HG02981 (cell line): ENCODE data around the gene SNAI3.

Experiments
- ATAC-seq: cut with Tn5 transposase; IDR thresholded peaks from one replicate; pipeline ENCODE4 v1.9.1; 2021; ENCODE audit warnings: mild to moderate bottlenecking, moderate library complexity; ENCODE audit not compliant: unreplicated experiment

The SNAI3 gene

DNA sequence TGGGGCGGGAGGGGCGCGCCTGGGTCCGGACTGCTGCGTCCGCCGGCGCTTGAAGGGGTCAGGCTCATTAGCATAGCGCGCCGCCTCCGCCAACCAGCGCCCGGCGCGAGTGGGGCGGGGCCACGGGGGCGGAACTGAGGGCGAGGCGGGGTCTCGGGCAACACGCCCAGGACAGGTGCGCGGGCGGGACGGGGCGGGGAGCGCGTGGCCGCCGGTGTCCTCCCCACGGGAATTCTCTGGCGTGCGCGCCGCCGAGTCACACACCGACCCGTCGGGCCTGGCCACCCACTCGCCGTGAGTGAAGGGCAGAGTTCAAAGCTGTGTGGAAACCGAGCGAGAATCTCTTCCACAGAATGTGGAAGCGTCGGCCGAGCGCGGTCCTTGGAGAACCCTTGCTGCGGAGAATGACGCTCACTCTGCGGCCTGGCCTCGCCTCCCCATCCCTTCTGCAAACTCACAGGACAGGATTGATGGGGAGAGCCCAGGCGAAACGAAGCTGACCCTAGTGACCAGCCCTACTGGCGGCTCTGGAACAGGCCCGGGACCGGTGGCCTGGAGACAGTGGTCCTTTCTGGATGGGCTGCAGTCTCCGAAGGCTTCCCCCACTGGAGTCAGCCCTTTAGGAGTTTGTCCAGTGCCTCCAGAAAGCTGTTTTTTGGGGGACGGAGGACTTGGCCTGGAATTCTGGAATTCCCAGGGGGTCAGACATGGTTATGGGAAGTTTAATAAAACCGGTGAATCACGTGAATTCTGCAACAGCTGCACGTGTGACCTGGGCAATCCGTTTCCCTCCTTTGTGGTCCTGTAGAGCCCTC is at the start of gene SNAI3:
Gene SNAI3 (minus strand): TSS at position 69 of the 815 bp plus-strand sequence. CDS start 101 bp downstream, outside the sequence.
- ATAC-seq, result peak; percentile 66

DNA sequence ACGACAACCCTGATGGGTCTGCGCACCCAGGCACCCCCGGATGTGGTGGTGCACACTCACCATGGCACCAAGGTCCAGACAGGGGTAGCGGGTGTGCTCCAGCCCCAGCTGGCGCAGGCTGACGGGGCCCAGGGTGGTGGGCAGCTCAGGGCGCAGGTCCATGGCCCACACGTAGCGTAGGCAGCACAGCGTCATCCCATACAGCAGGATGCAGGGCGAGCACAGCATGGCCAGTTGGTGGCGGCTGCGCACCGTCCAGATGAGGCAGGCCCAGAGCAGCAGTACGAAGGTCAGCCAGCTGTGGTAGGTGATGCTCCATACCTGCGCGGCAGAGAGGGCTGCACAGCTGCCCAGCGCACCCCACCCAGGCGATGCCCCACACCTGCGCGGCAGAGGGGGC is 49.8 kb upstream of the SNAI3 start:
- ATAC-seq, result no peak

DNA sequence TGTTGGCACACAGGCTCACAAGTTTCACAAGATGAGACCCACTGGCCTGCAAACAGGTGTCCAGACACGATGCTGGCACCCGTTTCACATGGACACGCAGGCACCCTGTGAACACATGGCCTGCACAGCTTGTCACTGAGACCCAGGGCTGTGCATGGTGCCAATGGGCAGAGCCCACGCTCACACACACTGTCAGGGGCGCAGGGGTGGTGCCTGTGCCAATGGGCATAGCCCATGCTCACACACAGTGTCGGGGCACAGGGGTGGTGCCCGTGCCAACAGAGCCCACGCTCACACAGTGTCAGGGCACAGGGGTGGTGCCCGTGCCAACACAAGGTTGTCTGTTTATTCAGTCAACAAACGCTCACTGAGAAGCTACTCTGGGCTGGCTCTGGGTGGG is 49.3 kb upstream of the SNAI3 start:
- no peak for ATAC-seq

DNA sequence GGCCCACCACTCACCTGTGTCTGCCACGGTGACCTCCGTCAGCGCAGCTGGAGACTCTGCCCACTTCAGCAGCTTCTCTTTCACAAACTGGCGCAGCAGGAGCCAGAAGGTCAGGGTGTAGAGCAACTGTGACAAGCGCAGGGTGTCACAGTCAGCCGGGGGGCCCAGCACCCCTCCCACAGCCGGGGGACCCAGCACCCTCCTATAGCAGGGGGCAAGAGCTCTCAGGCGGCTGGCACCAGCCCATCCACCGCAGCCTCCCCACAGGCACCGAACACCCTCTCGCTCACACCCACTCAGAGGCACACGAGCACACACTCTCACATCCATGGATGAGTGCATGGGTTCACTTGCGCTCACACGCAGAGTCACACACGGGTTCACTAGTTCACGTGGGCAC is 48.8 kb upstream of the SNAI3 start:
- ATAC-seq, result no peak

DNA sequence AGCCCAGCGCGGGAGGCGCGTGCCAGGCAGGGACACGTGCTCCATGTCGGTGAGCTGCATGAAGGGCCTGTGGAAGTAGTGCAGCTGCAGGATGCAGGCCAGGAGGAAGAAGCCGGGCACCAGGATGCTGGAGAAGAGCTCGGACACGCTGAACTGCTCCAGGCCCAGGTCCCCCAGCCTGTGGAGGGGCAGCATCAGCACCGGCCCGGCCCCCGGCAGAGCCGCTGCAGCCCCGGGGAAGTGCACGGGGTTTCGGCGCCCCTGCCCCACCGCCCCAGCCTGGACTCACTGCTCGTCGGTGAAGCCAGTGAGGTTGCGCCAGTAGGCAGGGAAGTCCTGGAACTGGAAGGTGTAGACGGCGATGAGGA is 48.0 kb upstream of the SNAI3 start:
- no peak for ATAC-seq

DNA sequence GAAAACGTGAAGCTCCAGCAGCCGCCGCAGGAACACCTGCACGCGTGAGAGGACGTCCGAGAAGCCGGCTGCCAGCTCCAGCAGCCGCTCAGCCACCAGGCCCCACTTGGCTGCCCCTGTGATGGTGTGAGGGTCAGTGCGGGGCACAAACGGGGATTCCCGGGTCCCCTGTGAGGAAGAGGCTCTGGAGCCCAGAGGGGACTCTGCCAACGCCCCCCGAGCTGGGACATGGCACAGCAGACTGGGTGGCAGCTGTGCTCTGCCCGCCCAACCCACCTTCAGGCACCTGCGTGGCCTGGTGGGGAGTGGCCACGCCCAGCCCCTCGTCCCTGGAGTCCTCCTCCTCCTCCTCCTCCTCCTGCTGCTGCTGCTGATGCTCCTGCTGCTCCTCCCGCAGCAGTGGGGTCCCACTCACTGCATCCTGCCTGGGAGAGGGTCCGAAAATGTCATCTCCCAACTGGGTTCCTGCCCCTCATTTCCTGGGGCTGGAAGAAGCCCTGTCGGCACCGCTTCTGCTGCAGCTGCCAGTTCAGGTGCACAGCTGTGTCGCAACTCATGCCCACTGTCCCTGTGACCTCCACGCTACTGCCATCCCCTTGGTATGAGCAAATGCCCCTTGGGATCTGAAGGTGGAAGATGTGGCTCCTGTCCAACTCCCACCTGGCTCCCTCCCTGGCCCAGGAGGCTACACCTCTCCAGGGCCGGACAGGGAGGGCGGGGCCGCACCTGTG is 47.5 kb upstream of the SNAI3 start:
- ATAC-seq, result no peak

DNA sequence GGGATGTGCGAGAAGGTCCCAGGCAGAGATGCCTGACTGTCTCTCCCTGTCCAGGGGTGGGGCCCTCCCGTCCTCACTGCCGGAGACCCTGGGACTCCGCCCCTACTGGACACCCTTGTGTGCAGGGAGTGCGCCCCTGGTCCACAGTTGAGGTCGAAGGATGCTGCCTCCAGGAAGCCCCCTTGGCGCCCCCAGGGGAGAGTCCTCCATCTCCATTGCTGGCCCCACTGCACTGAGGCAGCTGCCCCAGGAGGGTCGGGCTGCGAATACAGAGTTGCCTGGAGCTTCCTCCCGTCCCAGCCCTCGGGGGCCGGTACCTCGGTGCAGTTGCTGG is 46.6 kb upstream of the SNAI3 start:
- ATAC-seq, result no peak

DNA sequence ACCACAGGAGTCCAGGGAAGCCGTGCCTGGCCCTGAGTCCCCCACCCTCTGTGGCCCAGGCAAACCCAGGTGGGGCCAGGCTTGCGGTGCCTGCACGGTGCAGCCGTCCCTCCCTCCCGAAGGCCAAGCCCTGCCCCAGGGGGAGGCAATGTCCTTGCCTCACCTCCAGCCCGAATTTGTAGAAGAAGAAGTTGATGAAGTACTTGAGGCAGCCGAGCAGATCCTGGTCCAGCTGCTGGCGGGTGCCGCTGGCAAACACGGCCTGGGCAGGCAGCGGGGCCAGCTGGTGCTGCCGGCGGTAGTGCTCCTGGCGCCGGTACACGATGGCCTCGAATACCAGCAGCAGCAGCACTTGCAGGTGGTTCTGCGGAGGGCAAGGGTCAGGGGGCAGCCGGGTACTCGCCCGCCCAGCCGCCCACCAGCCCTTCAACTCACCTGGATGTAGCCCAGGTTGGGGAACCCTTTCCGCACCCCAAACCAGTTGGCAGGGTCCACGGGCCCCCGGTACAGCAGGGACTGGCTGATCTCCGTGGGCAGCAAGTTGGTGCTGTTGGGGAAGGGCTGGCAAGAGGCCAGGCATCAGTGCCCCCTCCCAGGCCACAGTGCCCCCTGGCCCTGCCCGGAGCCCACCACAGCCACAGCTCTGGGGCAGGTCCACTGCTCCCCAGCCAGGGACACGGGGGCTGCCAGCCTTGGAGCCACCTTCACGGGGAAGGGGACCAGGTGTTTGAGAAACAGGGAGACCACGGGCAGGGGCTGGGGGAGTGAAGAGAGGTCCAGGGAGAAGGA is 46.1 kb upstream of the SNAI3 start:
- no peak for ATAC-seq

DNA sequence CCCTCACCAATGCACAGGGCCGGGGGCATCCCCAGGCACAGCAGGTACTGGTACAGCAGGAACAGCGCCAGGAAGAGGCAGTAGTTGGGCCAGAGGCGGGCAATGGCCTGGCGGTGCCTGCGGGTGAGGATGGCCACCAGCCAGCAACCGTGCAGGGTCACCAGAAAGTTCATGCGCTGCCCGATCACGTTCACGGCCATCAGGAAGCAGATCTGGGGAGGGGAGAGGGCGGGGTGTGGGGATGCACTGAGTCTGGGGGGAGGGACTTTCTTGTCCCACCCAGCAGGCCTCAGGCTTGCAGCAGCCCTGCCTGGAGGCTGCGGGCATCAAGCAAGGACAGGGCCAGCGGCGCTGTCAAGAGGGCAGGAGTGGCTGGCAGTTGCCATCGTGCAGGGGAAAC is 45.4 kb upstream of the SNAI3 start:
- ATAC-seq, result no peak

DNA sequence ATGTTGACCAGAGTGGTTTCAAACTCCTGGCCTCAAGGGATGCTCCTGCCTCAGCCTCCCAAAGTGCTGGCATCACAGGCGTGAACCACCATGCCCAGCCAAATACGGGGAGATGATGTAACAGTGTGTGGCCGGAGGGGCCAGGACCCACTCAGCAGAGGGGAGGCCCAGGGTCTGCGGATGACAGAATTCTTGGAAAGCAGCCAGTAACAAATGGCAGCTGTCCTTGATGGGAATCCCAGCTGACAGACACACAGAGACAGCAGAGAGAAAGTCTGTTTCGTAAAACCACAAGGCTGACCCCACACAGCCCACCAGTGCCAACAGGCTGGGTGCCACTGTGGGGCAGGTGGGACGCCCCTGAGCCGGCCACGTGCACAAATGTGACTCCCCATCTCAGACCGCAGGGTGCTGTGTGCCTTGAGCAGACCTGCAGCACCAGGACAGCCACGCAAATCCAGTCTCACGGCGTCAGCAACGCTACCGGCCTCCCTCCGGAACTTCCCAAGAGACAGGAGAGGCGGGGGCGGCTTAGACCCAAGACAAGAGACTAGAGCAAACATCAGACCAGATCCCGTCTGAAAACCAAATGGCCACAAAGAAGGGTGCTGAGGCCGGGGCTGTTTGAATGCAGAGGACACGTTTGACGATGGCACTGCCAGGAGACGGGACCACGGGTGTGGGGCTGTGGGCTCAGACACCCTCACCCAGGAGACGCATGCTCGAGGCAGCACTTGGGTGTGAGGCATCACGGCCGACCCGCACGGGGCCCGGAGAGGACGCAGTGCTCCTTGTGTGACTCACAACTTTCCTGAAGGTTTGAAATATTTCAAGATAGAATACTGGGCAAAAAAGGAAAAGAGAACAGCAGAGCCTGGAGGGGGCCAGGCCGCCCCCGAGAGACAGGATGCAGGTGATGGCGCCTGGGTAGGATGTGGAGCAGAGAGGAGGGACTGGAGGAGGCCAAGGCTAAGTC is 44.6 kb upstream of the SNAI3 start:
- no peak for ATAC-seq

DNA sequence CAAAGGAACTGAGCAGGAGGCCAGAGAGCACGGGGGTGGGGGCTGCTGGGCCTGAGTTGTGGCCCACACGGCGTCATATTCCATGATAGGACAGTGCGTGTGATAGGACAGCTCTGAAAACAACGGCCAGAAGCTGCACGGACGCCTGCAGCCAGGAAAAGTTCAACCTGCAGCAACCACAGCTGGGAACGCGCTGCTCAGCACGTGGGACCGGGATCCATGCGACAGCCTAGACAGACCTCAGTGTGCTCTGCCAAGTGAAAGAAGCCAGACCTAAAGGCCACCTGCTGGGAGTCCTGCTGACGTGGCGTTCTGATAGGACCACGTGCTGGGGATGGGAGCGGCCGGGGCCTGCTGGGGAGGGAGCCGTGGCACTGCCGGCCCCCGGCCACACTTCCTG is 41.6 kb upstream of the SNAI3 start:
- ATAC-seq, result no peak

DNA sequence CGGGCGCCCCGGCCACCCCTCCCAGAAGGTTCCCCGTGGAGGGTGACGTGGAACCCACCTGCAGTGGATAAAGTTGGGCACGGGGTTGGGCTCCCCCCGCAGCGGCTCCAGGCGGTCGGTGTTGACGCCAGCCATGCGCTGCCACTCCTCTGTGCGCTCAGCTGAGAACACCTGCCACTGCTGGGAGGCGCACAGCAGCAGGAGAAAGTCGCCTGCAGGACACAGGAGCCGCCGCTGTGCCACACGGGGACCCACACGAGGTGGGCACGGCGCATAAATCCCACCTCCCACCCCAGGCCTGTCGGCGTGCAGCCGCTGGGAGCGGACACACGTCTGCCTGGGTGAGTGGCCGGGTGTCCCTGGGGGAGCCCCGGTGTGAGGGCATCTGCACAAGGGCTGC is 40.7 kb upstream of the SNAI3 start:
- no peak for ATAC-seq

DNA sequence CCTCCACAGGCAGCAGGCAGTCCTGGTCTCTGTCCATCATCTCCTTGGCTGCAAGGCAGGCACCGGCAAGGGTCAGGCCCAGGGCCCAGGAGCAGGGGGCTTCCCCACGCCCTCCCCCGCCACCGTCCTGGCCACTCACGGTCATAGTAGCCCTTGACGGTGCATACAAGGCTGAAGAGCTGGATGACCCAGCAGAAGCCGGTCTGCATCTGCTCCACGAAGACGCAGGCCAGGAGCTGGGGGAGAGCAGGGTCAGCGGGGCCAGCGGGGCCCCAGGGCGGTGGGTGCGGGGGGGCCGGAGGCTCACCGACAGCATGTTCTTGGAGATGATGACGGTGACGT is 40.1 kb upstream of the SNAI3 start:
- ATAC-seq, result no peak

DNA sequence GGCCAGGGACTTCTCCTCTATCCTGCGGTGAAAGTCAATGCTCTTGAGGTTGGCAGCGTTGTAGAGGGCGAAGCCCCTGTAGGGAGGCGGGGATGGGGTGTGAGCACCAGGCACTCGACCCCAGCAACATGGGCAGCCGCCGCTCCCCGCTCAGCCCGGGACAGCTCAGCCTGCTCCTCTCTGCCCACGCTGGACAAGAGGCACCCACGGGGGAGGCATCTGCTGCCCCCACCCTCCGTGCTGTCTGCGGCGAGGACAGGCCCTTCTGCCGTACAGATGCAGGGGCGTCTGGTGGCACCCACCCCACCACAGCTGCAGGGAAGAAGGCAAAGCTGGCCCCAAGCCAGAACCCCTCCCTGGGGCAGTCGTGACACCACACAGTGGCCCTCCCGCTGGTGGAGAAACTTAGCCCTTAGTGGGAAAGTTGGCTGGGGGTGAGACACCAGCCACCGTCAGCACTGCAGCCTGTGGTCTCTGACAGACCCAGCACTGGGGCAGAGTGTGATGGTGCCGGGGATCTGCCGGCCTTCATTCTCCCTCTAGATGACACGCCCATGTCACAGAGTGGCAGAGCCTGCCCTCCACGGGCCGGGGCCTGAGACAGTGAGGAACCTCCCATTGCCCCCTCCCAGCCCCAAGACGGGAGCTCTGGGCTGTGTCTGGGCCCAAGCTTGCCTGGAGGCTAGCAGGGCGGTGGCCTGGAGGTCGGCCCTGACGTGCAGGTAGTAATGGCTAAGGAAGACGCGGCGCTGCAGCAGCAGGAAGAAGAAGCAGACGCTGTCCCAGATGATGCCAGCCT is 39.5 kb upstream of the SNAI3 start:
- no peak for ATAC-seq

DNA sequence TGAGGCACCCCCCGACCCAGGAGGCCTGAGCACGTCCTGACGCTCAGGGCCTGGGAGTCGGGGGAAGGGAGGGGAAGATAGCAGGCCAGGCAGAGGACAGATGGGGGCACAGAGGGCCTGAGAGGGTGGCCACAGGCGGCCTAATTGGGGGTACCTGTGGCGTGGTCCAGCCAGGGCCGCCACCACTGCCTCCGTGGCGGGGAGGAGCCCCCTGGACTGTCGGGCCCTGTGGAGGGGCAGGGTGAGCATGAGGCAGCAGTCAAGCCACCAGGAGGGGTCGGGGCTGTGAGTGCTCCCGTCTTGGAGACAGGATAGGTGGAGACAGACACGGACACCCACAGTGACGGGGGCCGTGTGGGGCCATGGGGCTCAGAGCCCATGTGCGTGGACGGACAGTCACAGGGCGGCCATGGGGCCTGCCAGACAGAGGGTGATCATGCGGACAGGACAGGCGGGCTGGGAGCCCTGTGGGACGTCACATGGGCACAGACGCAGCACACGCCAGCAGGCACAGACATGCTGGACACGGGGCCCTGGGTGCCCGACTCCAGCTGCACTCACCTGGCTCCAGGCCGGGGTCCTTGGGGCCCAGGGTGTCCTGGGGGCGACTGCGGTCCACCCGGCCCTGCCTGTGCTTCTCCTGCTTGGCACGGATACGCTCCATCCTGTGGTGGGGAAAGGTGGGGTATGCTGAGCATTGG is 38.7 kb upstream of the SNAI3 start:
- no peak for ATAC-seq

DNA sequence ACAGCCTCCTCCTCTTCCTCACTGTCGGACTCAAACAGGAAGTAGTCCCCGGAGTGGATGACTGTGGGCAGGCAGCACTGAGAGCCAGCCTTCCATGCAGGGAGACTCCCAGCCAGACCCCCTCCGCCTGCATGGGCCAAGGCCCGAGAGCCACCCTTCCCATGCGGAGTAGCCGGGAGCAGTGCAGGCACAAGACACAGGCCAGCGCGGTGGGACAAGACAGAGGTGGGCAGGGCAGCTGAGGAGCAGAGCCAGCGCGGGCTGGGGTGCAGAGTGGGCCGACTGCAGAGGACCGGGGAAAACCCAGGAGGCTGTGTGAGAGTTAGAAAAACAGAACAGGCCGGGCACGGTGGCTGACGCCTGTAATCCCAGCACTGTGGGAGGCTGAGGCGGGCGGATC is 37.6 kb upstream of the SNAI3 start:
- no peak for ATAC-seq

DNA sequence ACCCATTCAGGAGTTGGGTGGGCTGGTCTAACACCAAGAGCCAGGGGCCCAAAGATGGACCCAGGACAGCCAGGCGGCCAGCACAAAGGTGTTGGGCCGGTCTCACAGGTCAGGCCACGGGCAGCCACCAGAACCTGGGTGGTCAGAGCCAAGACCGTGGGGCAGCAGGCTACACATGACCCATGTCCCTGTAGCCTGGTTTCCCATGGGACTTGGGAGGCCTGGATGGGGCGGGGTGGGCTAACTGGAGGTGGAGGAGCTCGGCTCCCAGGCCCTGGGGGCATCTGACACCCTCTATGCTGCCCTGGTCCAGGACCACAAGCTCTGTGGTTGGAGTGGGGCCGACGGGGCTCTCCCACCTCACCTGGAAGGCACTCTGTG is 37.2 kb upstream of the SNAI3 start:
- no peak for ATAC-seq

DNA sequence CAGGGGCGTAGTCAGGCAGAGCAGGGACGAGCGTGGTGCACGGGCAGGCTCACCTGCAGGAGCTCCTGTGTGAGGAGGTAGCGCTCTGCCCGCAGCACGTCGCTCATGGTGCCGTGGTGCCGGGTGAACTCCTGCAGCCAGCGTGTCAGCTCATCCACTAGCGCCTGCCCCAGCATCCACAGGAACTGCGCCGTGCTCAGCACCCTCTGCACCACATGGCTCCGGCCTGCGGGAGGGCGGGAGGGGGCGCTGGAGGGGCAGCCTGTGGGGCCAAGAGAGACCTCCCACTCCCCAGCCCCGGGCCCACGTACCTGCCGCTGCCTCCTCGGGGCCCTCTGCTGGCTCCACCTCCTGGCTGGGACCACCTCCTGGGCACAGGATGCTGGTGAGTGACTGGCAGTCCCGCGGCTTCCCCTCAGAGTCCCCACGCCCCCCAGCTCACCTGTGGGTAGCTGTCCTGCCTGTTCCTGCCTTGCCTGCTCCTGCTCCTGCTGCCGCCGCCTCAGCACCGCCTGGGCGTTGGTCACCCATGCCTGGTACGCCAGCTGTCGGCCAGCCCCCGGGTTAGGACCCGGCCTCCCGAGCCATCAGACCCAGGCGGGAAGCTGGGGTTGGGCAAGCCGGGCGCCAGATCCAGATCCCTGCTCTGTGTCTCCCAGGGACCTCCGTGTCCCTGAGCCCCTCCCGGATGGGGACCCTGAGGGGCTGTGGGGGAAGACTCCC is 36.6 kb upstream of the SNAI3 start:
- no peak for ATAC-seq
